Measurements from ENCODE around the gene ZBTB20. TPM values are rescaled to one million over a fixed set of nuclear protein-coding genes. Genes with fewer than 3 reads are reported as not detected.

ZBTB20 gene
- total RNA-seq, 1 experiment from 2014 or later: 11.0 TPM

GRCh38 chr3:114539525-114539924 lies 607.6 kb downstream of the ZBTB20 start:
- DNase-seq (ENCODE audit: low spot score): no peak

GRCh38 chr3:114538211-114538610 lies 608.9 kb downstream of the ZBTB20 start:
- DNase-seq (ENCODE audit: low spot score): no peak

DNA sequence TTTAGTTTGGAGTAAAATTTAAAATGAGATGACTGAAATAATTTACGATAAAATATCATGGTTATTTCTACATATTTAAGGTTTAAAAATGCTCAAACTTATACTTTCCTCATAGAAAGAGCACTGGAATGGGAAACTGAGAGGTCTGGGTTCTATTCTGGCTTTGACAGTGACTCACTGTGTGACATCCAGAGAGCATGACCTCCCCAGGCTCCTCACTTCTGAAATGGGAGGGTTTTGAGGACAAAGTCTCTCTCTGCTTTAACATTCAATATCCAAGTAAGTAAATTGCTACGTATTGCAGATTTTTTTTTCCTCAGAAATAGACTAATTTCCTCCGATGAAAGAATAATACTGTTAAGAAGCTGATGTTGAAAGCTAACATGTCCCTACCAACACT lies 618.6 kb downstream of the ZBTB20 start:
- DNase-seq (ENCODE audit: low spot score): no peak

DNA sequence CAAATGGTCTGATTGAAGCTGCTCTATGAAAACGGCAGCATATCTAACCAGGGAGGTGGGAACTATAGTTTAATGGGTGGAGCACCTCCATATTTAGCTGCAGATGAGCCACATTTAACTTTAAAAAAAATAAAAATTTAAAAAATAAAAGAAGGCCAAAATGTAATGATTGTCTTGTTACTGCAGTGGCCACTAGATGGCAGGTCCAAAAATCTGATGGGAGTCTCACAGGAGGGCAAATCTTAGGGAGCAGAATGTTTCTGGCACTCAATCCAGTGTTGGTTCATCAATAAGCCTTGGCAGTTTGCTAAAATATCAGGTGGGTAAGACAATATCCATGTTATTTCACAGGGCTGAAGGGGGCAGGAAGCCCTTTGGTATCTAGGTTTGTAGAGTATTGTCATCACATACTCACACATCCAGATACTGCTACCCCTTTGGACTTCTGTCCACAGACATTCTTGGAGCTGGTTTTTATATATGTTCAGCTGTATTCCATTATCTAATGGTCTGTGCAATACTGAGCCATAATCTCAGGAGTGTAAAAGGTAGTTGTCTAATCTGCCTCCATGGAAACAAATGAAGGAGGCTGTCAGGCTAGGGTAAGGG lies 619.9 kb downstream of the ZBTB20 start:
- peak; percentile 49 for DNase-seq (ENCODE audit: low spot score)

DNA sequence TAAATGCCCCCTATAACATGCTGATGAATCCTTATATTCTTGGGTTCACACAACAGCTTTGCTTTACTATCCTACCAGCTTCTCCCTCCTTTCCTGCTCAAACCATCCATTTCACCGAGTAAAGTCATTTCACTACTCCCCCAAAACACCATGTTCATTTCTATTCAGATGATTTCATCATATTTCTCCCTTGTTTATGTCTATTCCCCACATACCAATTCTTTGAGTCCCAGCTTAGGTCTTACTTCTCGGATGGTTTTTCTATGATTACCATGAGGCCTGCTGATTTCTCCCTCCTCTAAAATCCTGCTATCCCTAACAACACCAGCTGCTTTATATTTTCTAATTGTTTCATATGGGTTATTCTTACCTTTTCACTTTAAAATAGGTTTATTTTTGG lies 621.8 kb downstream of the ZBTB20 start:
- no peak for DNase-seq (ENCODE audit: low spot score)

DNA sequence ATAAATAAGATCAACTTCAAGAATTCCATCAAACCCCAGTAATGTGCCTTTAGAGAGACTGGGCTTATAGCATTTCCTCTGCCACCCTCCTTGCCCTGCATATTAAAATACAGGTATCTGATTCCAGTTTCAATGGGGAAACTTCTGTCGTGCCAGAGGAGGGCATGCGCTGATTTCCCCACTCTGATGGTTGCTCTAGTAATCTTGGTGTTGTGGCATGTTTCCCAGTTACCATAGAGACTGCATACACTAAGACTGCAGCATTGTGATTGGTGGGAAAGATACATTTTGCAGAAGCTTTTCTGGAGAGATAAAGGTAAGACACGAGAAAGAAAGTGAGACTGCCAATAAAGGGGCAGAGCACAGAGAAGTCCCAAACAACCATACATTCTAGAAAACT lies 627.7 kb downstream of the ZBTB20 start:
- DNase-seq (ENCODE audit: low spot score): peak; percentile 55

DNA sequence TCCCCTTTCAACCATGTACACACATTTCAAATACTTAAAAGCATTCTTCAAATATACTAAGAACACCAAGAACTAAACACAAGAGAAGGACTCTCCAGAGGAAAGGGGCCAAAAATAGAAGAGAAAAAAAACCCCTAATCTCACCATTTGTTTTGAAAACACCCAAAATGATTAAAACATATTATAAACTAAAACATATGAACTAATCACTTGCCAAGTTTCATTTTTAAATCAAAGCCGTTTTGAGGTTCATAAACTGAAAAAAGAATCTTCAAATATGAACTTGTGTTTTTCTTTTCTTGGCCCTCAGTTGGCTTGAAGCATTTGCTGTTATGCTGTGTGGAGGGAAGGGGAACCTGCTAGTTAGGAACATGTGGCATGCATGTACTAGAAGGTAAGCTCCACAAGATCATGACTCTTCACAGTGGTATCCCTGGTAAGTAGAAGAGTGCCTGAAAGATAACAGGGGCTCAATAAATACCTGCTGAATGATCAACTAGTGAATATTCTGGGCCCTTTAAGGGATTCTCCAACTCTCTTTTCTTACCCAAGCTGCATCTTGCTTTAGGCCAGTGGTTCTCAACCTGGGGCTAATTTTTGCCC lies 628.8 kb downstream of the ZBTB20 start:
- no peak for DNase-seq (ENCODE audit: low spot score)

DNA sequence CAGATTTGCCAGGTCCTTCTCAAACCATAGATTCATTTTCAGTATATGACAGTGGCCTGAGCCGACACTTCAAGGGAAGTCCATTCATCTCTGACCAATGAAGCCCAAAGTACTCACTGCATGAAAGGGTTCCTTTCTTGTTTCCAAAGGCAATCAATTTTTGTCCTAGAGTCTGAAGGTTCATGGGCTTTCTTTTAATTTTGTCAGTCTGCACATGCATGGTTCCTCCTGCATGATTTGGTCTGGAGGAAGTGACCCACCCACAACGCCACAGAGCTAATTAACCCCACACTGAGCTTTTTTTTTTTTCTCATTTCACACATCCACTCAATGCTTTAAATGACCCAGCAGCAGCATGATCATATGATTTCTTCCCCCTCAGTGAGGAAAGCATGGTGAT lies 636.9 kb downstream of the ZBTB20 start:
- DNase-seq (ENCODE audit: low spot score): no peak

DNA sequence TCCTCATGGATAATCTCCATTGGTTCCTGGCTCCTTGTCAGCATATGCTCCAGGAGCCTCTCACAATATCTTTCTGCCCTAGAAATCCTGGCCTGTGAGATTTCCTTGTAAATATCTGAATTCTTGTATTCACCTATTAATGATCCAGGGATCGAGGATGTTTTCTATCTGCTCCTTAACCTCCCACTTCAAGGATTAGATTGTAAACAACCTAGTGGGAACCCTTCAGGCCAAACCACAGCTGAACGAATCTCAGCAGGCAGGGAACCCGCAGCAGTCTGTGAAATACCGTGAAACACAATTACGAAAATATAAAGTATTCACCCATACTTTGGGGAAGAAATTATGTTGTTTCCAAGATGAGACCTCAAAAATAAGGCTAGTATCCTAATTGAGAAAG lies 637.3 kb downstream of the ZBTB20 start:
- no peak for DNase-seq (ENCODE audit: low spot score)

GRCh38 chr3:114508976-114509375 lies 638.1 kb downstream of the ZBTB20 start:
- DNase-seq (ENCODE audit: low spot score): no peak

- no peak for DNase-seq (ENCODE audit: low spot score)
Observed at GRCh38 chr3:114508208-114508607, 638.9 kb downstream of the ZBTB20 start.

- no peak for DNase-seq (ENCODE audit: low spot score)
Observed at GRCh38 chr3:114506591-114507300, 640.3 kb downstream of the ZBTB20 start.

- DNase-seq (ENCODE audit: low spot score): no peak
Observed at GRCh38 chr3:114504941-114505628, 642.0 kb downstream of the ZBTB20 start.

- no peak for DNase-seq (ENCODE audit: low spot score)
Observed at GRCh38 chr3:114502204-114502603, 644.9 kb downstream of the ZBTB20 start.

DNA sequence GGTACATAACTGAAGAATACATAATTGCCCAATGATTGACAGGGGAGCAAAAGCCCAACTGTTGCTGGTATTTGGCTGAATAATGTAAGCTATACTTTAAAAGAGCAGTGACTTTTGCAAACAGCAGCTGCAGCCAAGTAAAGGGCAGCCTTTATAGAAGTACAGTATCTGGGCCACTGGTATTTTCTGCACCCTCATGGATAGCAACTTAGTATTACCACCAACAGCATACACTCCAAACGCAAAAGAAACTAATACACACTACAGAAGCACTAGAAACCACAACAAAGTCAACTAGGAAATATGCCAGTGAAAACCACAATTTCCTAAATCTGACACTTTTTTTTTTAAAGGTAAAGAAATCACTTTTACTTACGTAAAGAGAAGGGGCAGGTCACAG lies 647.1 kb downstream of the ZBTB20 start:
- no peak for DNase-seq (ENCODE audit: low spot score)

DNA sequence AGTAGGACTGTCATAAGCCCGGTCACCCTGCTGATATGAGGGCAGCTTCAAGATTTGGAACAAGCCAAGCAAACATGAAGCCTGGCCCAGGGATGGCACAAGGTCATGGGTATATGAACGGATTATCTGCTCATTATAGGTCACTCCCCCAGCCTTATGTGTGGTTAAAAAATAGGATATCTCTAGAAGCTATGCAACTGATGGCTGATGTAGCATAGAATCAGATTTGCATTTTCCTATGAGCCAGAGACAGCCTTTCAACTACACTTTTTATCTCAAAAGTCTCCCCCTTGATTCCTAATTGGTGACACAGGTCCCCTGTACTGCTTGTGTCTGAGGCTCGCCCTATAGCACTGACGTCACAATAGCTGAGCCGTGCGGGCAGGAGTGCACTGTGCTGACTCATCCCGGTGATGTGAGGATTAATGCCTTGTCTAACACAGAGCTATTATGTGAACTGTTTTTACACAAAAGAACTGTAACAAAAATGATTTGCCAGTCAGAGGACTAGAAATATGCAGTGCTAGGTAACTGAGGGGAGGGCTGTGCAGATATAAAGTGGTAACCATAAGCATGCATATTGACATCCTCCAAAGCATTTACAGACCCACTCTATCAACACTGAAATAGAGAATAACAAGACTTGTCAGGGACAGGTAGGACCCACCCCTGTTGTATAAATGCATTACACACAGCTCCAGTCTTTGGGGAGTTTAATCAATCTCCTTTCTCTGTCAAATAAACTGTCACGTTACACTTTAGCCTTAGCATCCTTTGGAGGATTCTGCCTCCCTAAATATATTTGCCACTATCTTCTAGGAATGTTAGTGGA lies 648.3 kb downstream of the ZBTB20 start:
- DNase-seq (ENCODE audit: low spot score): peak; percentile 80

DNA sequence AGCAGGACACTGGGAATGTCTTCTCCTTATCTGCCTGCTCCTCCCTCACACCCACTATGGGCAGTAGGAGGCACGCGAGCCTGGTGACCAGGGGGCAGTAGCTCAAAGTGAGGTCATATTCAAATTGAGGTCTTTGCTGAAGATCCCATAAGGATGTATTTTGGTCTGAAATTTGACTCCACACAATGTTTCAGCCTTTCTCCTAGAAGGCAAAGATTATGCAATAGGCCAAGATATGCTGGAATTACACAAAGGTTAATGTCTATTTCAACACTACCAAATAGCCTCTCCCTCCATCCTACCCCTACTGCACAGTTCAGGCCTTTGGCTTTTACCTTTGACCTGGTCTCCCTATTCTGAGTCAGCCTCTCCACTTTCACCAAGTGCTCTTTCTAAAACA lies 650.2 kb downstream of the ZBTB20 start:
- DNase-seq (ENCODE audit: low spot score): no peak

- no peak for DNase-seq (ENCODE audit: low spot score)
Observed at GRCh38 chr3:114496466-114496865, 650.6 kb downstream of the ZBTB20 start.

GRCh38 chr3:114496021-114496434 lies 651.1 kb downstream of the ZBTB20 start:
- no peak for DNase-seq (ENCODE audit: low spot score)

DNA sequence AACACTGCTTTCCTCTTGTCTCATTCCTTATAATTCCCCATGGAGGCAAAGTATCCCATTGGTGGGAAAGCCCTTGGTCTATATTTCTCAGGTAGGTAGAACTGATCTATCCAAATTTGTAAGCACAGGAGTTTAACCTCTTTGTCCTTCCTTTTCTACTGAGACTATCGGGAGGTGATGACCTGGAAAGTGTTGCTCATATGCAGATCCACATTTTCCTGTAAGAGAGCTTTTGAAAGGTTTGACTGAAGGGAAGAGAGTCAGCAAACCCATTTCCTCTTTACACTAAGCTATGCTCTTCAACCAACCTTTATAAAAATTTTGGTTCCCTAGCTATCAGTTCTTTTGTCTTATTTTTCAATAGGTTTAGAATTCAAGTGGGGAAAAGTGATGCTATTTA lies 652.6 kb downstream of the ZBTB20 start:
- DNase-seq (ENCODE audit: low spot score): no peak

DNA sequence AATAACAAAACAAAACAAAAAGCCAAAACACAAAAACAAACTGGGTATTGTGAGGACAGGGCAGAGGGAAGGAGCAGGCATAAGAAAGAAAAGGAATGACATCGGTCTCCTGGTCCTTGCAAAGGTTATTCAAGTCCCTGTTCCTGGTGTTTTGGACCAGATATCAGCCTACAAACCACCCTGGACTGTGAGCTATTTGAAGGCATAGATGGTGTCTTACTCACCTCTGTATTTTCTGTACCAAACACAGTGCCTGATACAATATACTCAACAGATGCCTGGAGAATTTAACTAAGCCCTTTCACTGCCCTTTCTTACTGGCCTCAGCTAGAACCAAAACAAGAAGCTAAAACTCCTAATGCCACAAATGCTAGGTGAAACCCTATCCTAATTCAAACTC lies 656.3 kb downstream of the ZBTB20 start:
- DNase-seq (ENCODE audit: low spot score): no peak

GRCh38 chr3:114487502-114487901 lies 659.6 kb downstream of the ZBTB20 start:
- DNase-seq (ENCODE audit: low spot score): no peak
